ENCODE data around the gene NLRC5.
A peak's percentile ranks its signal among the peaks of the same experiment; 100 is the strongest.

The NLRC5 gene

DNA sequence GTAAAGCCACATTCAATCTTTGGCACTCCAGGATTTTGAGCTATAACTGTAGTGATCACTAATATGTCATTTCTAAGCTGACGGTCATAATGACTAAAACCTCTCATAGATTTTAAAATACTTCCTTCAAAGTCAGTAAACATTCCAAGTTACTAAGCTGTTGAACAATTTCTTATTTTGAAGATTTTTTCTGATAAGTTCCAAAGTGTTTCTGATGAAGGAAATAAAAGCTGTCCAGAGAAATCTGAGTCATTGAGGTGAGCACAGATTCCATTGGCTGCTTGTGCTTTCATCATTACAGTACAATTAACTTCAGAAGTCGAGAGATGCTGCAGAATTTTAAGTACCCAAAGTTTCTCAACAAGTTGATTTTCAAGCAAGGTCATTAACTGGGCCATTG, 23.9 kb downstream of the NLRC5 start:
- TF ChIP-seq CTCF (IDR thresholded peaks at IDR 0.05; ENCODE audit: low read depth, low read length) = no peak
- no peak overlapping the region for H3K4me3 ChIP-seq (ENCODE audit: low read depth, low read length)
- DNase-seq (ENCODE audit: low read depth, low spot score) = peak; percentile 56
- in situ Hi-C loops (cut with HindIII; ENCODE audit: low sequenced_read_pairs) = no loop called here

DNA sequence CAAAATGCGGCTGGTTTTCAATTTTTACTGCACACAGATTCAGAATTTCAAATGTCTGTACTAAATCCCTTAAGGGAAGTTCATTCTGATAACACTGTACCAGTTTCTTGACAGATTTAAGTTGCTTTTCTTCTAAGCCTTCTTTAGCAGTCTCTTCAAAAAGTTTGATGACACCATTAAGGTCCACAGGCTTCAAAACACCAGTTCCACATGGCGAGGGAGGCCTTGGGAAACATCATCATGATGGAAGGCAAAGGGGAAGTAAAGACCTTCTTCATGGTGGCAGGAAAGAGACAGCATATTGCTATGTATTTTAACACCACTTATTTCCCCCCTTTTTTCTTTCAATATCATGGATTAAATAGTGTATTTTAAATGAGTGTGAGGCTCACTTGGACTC, 24.5 kb downstream of the NLRC5 start:
- no peak for DNase-seq (ENCODE audit: low read depth, low spot score)
- in situ Hi-C loops (cut with HindIII; ENCODE audit: low sequenced_read_pairs) = no loop called here
- H3K4me3 ChIP-seq (ENCODE audit: low read depth, low read length) = no peak overlapping the region
- TF ChIP-seq CTCF (IDR thresholded peaks at IDR 0.05; ENCODE audit: low read depth, low read length) = no peak

DNA sequence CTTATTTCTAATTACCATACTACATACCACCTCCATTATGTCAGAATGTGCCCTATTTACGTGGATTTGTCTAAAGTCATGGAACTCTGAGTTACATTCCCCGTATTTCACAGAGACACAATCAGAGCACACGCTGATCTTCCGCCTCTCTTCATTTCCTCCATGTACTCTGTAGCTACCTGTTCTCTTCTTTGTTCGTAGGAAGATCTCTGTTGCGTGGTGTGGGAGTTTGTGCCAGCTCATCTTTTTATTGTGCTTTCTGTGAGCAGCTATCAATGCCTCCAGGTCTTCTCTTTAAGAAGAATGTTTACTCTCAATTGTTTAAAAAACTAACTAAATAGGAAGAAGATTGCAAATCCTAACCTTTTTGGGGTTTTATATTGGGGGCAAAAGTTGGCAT, 26.9 kb downstream of the NLRC5 start:
- in situ Hi-C loops (cut with HindIII; ENCODE audit: low sequenced_read_pairs) = no loop called here
- no peak for DNase-seq (ENCODE audit: low read depth, low spot score)
- H3K4me3 ChIP-seq (ENCODE audit: low read depth, low read length) = no peak overlapping the region
- TF ChIP-seq CTCF (IDR thresholded peaks at IDR 0.05; ENCODE audit: low read depth, low read length) = no peak

- no peak overlapping the region for H3K4me3 ChIP-seq (ENCODE audit: low read depth, low read length)
- in situ Hi-C loops (cut with HindIII; ENCODE audit: low sequenced_read_pairs) = no loop called here
- DNase-seq (ENCODE audit: low read depth, low spot score) = no peak
- TF ChIP-seq CTCF (IDR thresholded peaks at IDR 0.05; ENCODE audit: low read depth, low read length) = no peak
These were observed 27.5 kb downstream of the NLRC5 start for GRCh38 chr16:57016831-57017230.

DNA sequence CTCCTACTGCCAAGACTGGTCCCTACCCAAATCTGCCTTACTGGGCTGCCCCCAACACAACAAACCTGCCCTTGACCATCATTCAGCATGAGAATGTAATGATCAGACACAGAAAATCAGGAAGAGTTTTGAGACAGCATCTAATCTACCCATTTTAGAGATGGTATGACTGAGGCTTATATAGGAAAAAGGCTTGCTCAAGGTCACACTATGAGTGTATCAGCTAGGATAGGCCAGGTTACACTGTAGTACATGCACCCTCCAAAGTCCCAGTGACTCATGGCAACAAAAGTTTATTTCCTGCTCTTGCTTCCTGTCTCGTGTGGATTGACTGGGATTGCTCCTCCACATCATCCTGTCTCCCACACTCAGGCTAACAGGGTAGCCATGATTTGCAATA, 27.9 kb downstream of the NLRC5 start:
- no peak for TF ChIP-seq CTCF (IDR thresholded peaks at IDR 0.05; ENCODE audit: low read depth, low read length)
- H3K4me3 ChIP-seq (ENCODE audit: low read depth, low read length) = no peak overlapping the region
- in situ Hi-C loops (cut with HindIII; ENCODE audit: low sequenced_read_pairs) = no loop called here
- DNase-seq (ENCODE audit: low read depth, low spot score) = no peak

DNA sequence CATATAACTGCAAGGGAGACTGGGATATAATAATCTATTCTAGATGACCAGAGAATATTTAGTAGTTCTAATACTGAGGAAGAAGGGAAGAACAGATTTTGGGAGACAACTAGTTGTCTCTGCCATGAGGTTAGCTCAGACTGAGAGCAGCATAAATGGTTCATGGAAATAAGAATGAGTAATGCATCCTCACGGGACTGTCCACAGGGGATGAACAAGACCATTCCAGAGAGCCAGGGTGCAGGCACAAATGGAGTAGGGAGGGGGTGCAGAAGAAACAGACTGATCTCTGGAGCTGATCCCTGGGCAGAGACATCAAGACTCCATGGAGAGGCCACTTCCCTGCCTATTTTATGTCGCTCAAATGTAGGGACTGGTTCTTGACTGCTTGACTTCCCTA, 30.4 kb downstream of the NLRC5 start:
- DNase-seq (ENCODE audit: low read depth, low spot score) = no peak
- no peak for TF ChIP-seq CTCF (IDR thresholded peaks at IDR 0.05; ENCODE audit: low read depth, low read length)
- H3K4me3 ChIP-seq (ENCODE audit: low read depth, low read length) = no peak overlapping the region
- in situ Hi-C loops (cut with HindIII; ENCODE audit: low sequenced_read_pairs) = no loop called here

DNA sequence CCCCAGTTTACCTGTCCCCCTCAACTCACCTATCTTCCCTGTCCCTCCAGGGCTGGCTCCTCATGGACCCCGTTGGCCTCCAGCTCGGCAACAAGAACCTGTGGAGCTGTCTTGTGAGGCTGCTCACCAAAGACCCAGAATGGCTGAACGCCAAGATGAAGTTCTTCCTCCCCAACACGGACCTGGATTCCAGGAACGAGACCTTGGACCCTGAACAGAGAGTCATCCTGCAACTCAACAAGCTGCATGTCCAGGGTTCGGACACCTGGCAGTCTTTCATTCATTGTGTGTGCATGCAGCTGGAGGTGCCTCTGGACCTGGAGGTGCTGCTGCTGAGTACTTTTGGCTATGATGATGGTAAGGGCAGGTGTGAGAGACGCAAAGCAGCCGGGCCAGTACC, 31.3 kb downstream of the NLRC5 start:
- no peak overlapping the region for H3K4me3 ChIP-seq (ENCODE audit: low read depth, low read length)
- no peak for DNase-seq (ENCODE audit: low read depth, low spot score)
- no peak for TF ChIP-seq CTCF (IDR thresholded peaks at IDR 0.05; ENCODE audit: low read depth, low read length)
- in situ Hi-C loops (cut with HindIII; ENCODE audit: low sequenced_read_pairs) = no loop called here
